Testis (tissue), 3 donors: ENCODE results near the gene PPP1R11. TPM values are rescaled to one million over a fixed set of nuclear protein-coding genes. Genes with fewer than 3 reads are reported as not detected.
"Not testable (repeated sequence)": the region's sequence is repeated elsewhere in the genome, so short reads cannot be mapped to it uniquely, and the experiment has no call there.

ENCODE experiments used
- DNase-seq: peaks from one replicate; pipeline ENCODE4 v3.0.0-alpha.2; 2019
- H3K27ac ChIP-seq, 2 donors: fragments of 200-600 bp; sonication (generic); one replicate each; pipeline ENCODE4 v1.5.1; 2019
- H3K27me3 ChIP-seq: fragments of 200-600 bp; sonication (generic); one replicate; pipeline ENCODE4 v1.5.1; 2019
- H3K36me3 ChIP-seq: fragments of 200-600 bp; sonication (generic); one replicate; pipeline ENCODE4 v1.5.1; 2017; ENCODE audit warnings: low read depth; ENCODE audit errors: missing control alignments
- H3K4me1 ChIP-seq: fragments of 200-600 bp; sonication (generic); one replicate; pipeline ENCODE4 v1.5.1; 2019
- H3K4me3 ChIP-seq, 2 donors: fragments of 200-600 bp; sonication (generic); one replicate each; pipeline ENCODE4 v1.5.1; 2017 to 2019
- H3K9me3 ChIP-seq: fragments of 200-600 bp; sonication (generic); one replicate; pipeline ENCODE4 v1.5.1; 2017
- CTCF ChIP-seq, 3 experiments: fragments of 450-650 bp in 2 of 3; fragments of 200-600 bp in 1 of 3; sonication (generic) in 1 of 3; IDR thresholded peaks; one replicate each; pipeline ENCODE4 v1.5.1; 2016 to 2019; ENCODE audit warnings: antibody characterized with exemption in 3 of 3, mild to moderate bottlenecking in 2 of 3, moderate library complexity in 1 of 3
- POLR2A ChIP-seq: fragments of 450-650 bp; IDR thresholded peaks from one replicate; pipeline ENCODE4 v1.6.1; 2017; ENCODE audit warnings: antibody characterized with exemption, mild to moderate bottlenecking, moderate library complexity
- WGBS, 2 donors: methylation state at CpG; one replicate each; pipeline ENCODE4 v1.1.5; 2018; 5-methylcytosine and 5-hydroxymethylcytosine counted together
- intact Hi-C: fragments of 100-400 bp; cut with DNase I; formaldehyde crosslinking; loops from one replicate; pipeline ENCODE4 v1.15.1; 2023; ENCODE audit warnings: low total_unique reads
- polyA plus RNA-seq: library from polyadenylated mRNA; stranded (reverse); fragments of 350-450 nt; fragmentation: Illumina TruSeq; extraction: RNeasy Lipid Tissue Mini Kit (QIAGEN cat#74804); gene quantifications from one replicate; pipeline ENCODE4 v1.2.3, GENCODE V29; 2014; ENCODE audit warnings: low read depth, low replicate concordance; ENCODE audit not compliant: insufficient read depth
- small RNA-seq, 2 donors: library from RNA; depleted of rRNA; stranded (forward); fragments of <200 nt; gene quantifications; one replicate each; pipeline ENCODE3, GENCODE V24; 2016
- total RNA-seq, 2 donors: library from RNA; depleted of rRNA; stranded (reverse); fragments of >200 nt; gene quantifications; one replicate each; pipeline ENCODE4 v1.2.3, GENCODE V29; 2016

PPP1R11 gene
- total and polyA plus RNA-seq, 3 donors from 2014 or later: 40.2 to 91.8 (median 55.0) TPM

GRCh38 chr6:30113003-30113759 lies 46.2 kb downstream of the PPP1R11 start, which contains the start of gene TRIM31:
Gene TRIM31 (minus strand): TSS chr6:30113090. CDS start chr6:30112805, 285 bp downstream.
- 89 to 90% methylated on average over 3 of the region's 3 CpGs for WGBS, 2 donors
- Histone ChIP-seq H3K27ac (no peak within 1 kb of the TSS), H3K4me3 (no peak within 1 kb of the TSS), H3K36me3 (no peaks in the 10 kb centered on the region), H3K4me1 (no peaks in the 10 kb centered on the region), H3K27me3 (no peaks in the 10 kb centered on the region), H3K9me3 (no peaks in the 10 kb centered on the region)
- DNase-seq: no peak
- TF ChIP-seq POLR2A (no peak), CTCF (IDR thresholded peaks at IDR 0.05) (no peak)
- intact Hi-C loops: no loop called here

GRCh38 chr6:30113841-30114240 lies 46.8 kb downstream of the PPP1R11 start:
- intact Hi-C loops: no loop called here
- WGBS, 2 donors: 47 to 75% methylated on average over 1 of the region's 1 CpG
- Histone ChIP-seq H3K4me1 (no peaks in the 10 kb centered on the region), H3K27ac (no peak overlapping the region), H3K4me3 (no peak overlapping the region), H3K36me3 (no peaks in the 10 kb centered on the region), H3K27me3 (no peaks in the 10 kb centered on the region), H3K9me3 (no peaks in the 10 kb centered on the region)
- DNase-seq: no peak
- TF ChIP-seq CTCF (IDR thresholded peaks at IDR 0.05) (no peak), POLR2A (no peak)

- Histone ChIP-seq H3K4me3 (no peak overlapping the region), H3K36me3 (no peaks in the 10 kb centered on the region), H3K27me3 (no peaks in the 10 kb centered on the region), H3K9me3 (no peaks in the 10 kb centered on the region), H3K27ac (no peak overlapping the region), H3K4me1 (no peaks in the 10 kb centered on the region)
- DNase-seq: no peak
- intact Hi-C loops: no loop called here
- no peak for TF ChIP-seq POLR2A
- peak in 1 of 3 experiments; percentile 36 for TF ChIP-seq CTCF (IDR thresholded peaks at IDR 0.05)
- 73 to 80% methylated on average over 6 of the region's 6 CpGs for WGBS, 2 donors
These were observed 49.7 kb downstream of the PPP1R11 start for GRCh38 chr6:30116724-30117123.

GRCh38 chr6:30118691-30119090 lies 51.7 kb downstream of the PPP1R11 start:
- H3K27me3 ChIP-seq, DNase-seq, H3K4me3 ChIP-seq, H3K36me3 ChIP-seq, H3K4me1 ChIP-seq, H3K27ac ChIP-seq, intact Hi-C loops, H3K9me3 ChIP-seq: not testable (repeated sequence)
- WGBS, 2 donors: 89 to 95% methylated on average over 5 of the region's 5 CpGs

Small RNA genes within 50 kb of the gene (small RNA-seq; reads per million reads assigned to genes)
- gene RF02218 (0 reads per million in 2 donors), gene RF02219 (0 reads per million in 2 donors), gene RF02220 (0 reads per million in 2 donors)

Other genes with a start within 250 kb of the PPP1R11 start
- gene HLA-G, start 239.4 kb upstream of the PPP1R11 start, total RNA-seq: 1 to 10 TPM; 1.2 to 4.4 TPM
- gene HLA-G, start 239.4 kb upstream of the PPP1R11 start, polyA plus RNA-seq: 7.4 TPM
- 100 to 1,000 TPM; 282 to 504 TPM for gene HLA-A, start 124.7 kb upstream of the PPP1R11 start, total RNA-seq
- 586 TPM for gene HLA-A, start 124.7 kb upstream of the PPP1R11 start, polyA plus RNA-seq
- 10 to 100 TPM; 29.4 to 33.7 TPM for gene POLR1H, start 5.9 kb upstream of the PPP1R11 start, total RNA-seq
- 56.8 TPM for gene POLR1H, start 5.9 kb upstream of the PPP1R11 start, polyA plus RNA-seq
- gene RNF39, start 8.6 kb downstream of the PPP1R11 start, total RNA-seq: 1 to 10 TPM; 3.5 to 4.3 TPM
- gene RNF39, start 8.6 kb downstream of the PPP1R11 start, polyA plus RNA-seq: 2.7 TPM
- 1 to 10 TPM in 1 of 2 donors, under 1 TPM in 1; 0.50 to 4.0 TPM for gene TRIM31, start 45.9 kb downstream of the PPP1R11 start, total RNA-seq
- gene TRIM31, start 45.9 kb downstream of the PPP1R11 start, polyA plus RNA-seq: 6.4 TPM
- gene TRIM40, start 68.9 kb downstream of the PPP1R11 start, total RNA-seq: under 1 TPM; 0.19 to 0.79 TPM
- 7.5 TPM for gene TRIM40, start 68.9 kb downstream of the PPP1R11 start, polyA plus RNA-seq
- gene TRIM10, start 94.0 kb downstream of the PPP1R11 start, total RNA-seq: under 1 TPM in 1 of 2 donors, not detected in 1; 0.25 TPM
- gene TRIM10, start 94.0 kb downstream of the PPP1R11 start, polyA plus RNA-seq: 0.17 TPM
- gene TRIM15, start 96.3 kb downstream of the PPP1R11 start, total RNA-seq: under 1 TPM in 1 of 2 donors, not detected in 1; 0.25 TPM
- 1.1 TPM for gene TRIM15, start 96.3 kb downstream of the PPP1R11 start, polyA plus RNA-seq
- gene TRIM26, start 146.2 kb downstream of the PPP1R11 start, total RNA-seq: 10 to 100 TPM; 67.1 to 75.8 TPM
- gene TRIM26, start 146.2 kb downstream of the PPP1R11 start, polyA plus RNA-seq: 40.3 TPM